Peyer's patch (tissue), 4 donors: ENCODE data around the gene EIPR1. TPM values are rescaled to one million over a fixed set of nuclear protein-coding genes. Genes with fewer than 3 reads are reported as not detected.
A peak's percentile ranks its signal among the peaks of the same experiment; 100 is the strongest.

Experiments used
- DNase-seq, 3 donors: peaks; one replicate each; pipeline ENCODE4 v3.0.0-alpha.2; 2017 to 2019
- H3K27ac ChIP-seq, 4 donors: fragments of 200-600 bp; sonication (generic); one replicate each; pipeline ENCODE4 v1.5.1; 2016 to 2019
- H3K27me3 ChIP-seq, 2 donors: fragments of 200-600 bp; sonication (generic); one replicate each; pipeline ENCODE4 v1.5.1; 2019
- H3K36me3 ChIP-seq, 3 donors: fragments of 200-600 bp; sonication (generic); one replicate each; pipeline ENCODE4 v1.5.1; 2016 to 2019
- H3K4me1 ChIP-seq, 4 donors: fragments of 200-600 bp; sonication (generic); one replicate each; pipeline ENCODE4 v1.5.1; 2016 to 2019
- H3K4me3 ChIP-seq, 4 donors: fragments of 200-600 bp; sonication (generic); 1 replicate in 3 of 4; 2 replicates in 1 of 4; pipeline ENCODE4 v1.5.1; 2016 to 2019; ENCODE audit warnings: mild to moderate bottlenecking in 1 of 4
- H3K9me3 ChIP-seq, 4 donors: fragments of 200-600 bp; sonication (generic); one replicate each; pipeline ENCODE4 v1.5.1; 2016 to 2019; ENCODE audit warnings: mild to moderate bottlenecking in 1 of 4
- CTCF ChIP-seq, 6 experiments: fragments of 450-650 bp in 4 of 6; fragments of 200-600 bp in 2 of 6; sonication (generic) in 1 of 6; IDR thresholded peaks; one replicate each; pipeline ENCODE4 v1.5.1; 2017 to 2019; ENCODE audit warnings: antibody characterized with exemption in 6 of 6, mild to moderate bottlenecking in 3 of 6, moderate library complexity in 1 of 6
- POLR2A ChIP-seq, 2 donors: fragments of 450-650 bp; IDR thresholded peaks; one replicate each; pipeline ENCODE4 v1.5.1; 2017; ENCODE audit warnings: antibody characterized with exemption in 2 of 2, mild to moderate bottlenecking in 2 of 2, moderate library complexity in 2 of 2
- total RNA-seq, 4 donors: library from RNA; depleted of rRNA; stranded (reverse); fragments of >200 nt; gene quantifications; one replicate each; pipeline ENCODE4 v1.1.0, GENCODE V29; 2016

EIPR1 gene
- total RNA-seq, 4 donors from 2014 or later = 23.4 to 94.1 (median 36.2) TPM

- Histone ChIP-seq H3K9me3 (no peaks in the 10 kb centered on the region), H3K4me1 (peaks cover 0 to 5% (median 0%) of the 10 kb centered on the region in 4 donors), H3K27ac (no peak overlapping the region), H3K4me3 (no peak overlapping the region), H3K27me3 (no peaks in the 10 kb centered on the region), H3K36me3 (no peaks in the 10 kb centered on the region)
- no peak for DNase-seq
- TF ChIP-seq POLR2A (IDR thresholded peaks at IDR 0.05) = no peak
- no peak for TF ChIP-seq CTCF (IDR thresholded peaks at IDR 0.05)
These were observed 72.2 kb downstream of the EIPR1 start for GRCh38 chr2:3305431-3305830.

- Histone ChIP-seq H3K4me3 (peak overlapping the region in 2 of 4 donors; percentile 6 to 10), H3K27me3 (no peaks in the 10 kb centered on the region), H3K36me3 (no peaks in the 10 kb centered on the region), H3K4me1 (peaks cover 0 to 5% (median 0%) of the 10 kb centered on the region in 4 donors), H3K27ac (no peak overlapping the region), H3K9me3 (no peaks in the 10 kb centered on the region)
- DNase-seq = peak; percentile 75 to 90 (median 87)
- peak; percentile 79 to 90 (median 85) for TF ChIP-seq CTCF (IDR thresholded peaks at IDR 0.05)
- TF ChIP-seq POLR2A (IDR thresholded peaks at IDR 0.05) = no peak
These were observed 73.8 kb downstream of the EIPR1 start for GRCh38 chr2:3303583-3304406.

GRCh38 chr2:3302751-3303582, 74.7 kb downstream of the EIPR1 start:
- DNase-seq = peak in 1 of 3 donors; percentile 35
- Histone ChIP-seq H3K27me3 (no peaks in the 10 kb centered on the region), H3K4me3 (peak overlapping the region in 1 of 4 donors; percentile 10)

GRCh38 chr2:3302421-3302750, 75.2 kb downstream of the EIPR1 start:
- no peak overlapping the region for H3K27ac ChIP-seq
- no peak for TF ChIP-seq POLR2A (IDR thresholded peaks at IDR 0.05)
- no peak for TF ChIP-seq CTCF (IDR thresholded peaks at IDR 0.05)
- H3K27me3 ChIP-seq = no peaks in the 10 kb centered on the region
- DNase-seq = no peak
- peaks cover 0 to 5% (median 0%) of the 10 kb centered on the region in 4 donors for H3K4me1 ChIP-seq
- no peaks in the 10 kb centered on the region for H3K36me3 ChIP-seq
- no peak overlapping the region for H3K4me3 ChIP-seq
- no peaks in the 10 kb centered on the region for H3K9me3 ChIP-seq

More at GRCh38 chr2:3302751-3303582, 74.7 kb downstream of the EIPR1 start:
- Histone ChIP-seq H3K4me1 (peaks cover 0 to 5% (median 0%) of the 10 kb centered on the region in 4 donors), H3K27ac (no peak overlapping the region), H3K9me3 (no peaks in the 10 kb centered on the region), H3K36me3 (no peaks in the 10 kb centered on the region)
- TF ChIP-seq POLR2A (IDR thresholded peaks at IDR 0.05) (no peak), CTCF (IDR thresholded peaks at IDR 0.05) (no peak)

- H3K27me3 ChIP-seq = no peaks in the 10 kb centered on the region
- DNase-seq = peak in 1 of 3 donors; percentile 3
- no peak overlapping the region for H3K27ac ChIP-seq
- H3K36me3 ChIP-seq = no peaks in the 10 kb centered on the region
- TF ChIP-seq CTCF (IDR thresholded peaks at IDR 0.05) = no peak
- no peak for TF ChIP-seq POLR2A (IDR thresholded peaks at IDR 0.05)
- H3K4me3 ChIP-seq = no peak overlapping the region
- peaks cover 0 to 5% (median 0%) of the 10 kb centered on the region in 4 donors for H3K4me1 ChIP-seq
- no peaks in the 10 kb centered on the region for H3K9me3 ChIP-seq
These were observed 76.6 kb downstream of the EIPR1 start for GRCh38 chr2:3301001-3301400.
